CD1c-positive myeloid dendritic cell (primary cell): ENCODE measurements around the gene ARHGAP26.

Source experiments
- DNase-seq: peaks from one replicate; pipeline ENCODE4 v3.0.0-alpha.2; 2016; ENCODE audit errors: extremely low spot score

ARHGAP26 gene

GRCh38 chr5:142769793-142770649 lies at the start of gene ARHGAP26:
Gene ARHGAP26, plus strand, starts transcription at chr5:142770377. Its CDS starts 385 bp downstream, at chr5:142770762.
- peak; percentile 98 for DNase-seq

GRCh38 chr5:142720641-142721271 lies 49.4 kb upstream of the ARHGAP26 start:
- no peak for DNase-seq

- no peak for DNase-seq
Observed at GRCh38 chr5:142722146-142722545, 48.0 kb upstream of the ARHGAP26 start.

- no peak for DNase-seq
Observed at GRCh38 chr5:142722896-142723295, 47.3 kb upstream of the ARHGAP26 start.

GRCh38 chr5:142724821-142725220 lies 45.4 kb upstream of the ARHGAP26 start:
- no peak for DNase-seq

- no peak for DNase-seq
Observed at GRCh38 chr5:142725231-142726187, 44.7 kb upstream of the ARHGAP26 start.

GRCh38 chr5:142726188-142726731 lies 43.9 kb upstream of the ARHGAP26 start:
- peak; percentile 82 for DNase-seq

GRCh38 chr5:142727735-142728047 lies 42.5 kb upstream of the ARHGAP26 start:
- DNase-seq: no peak

GRCh38 chr5:142735323-142736246 lies 34.6 kb upstream of the ARHGAP26 start:
- no peak for DNase-seq

- DNase-seq: no peak
Observed at GRCh38 chr5:142736247-142736632, 33.9 kb upstream of the ARHGAP26 start.

- DNase-seq: peak; percentile 58
Observed at GRCh38 chr5:142737179-142737578, 33.0 kb upstream of the ARHGAP26 start.

- no peak for DNase-seq
Observed at GRCh38 chr5:142740474-142741242, 29.5 kb upstream of the ARHGAP26 start.

GRCh38 chr5:142743592-142744441 lies 26.4 kb upstream of the ARHGAP26 start:
- no peak for DNase-seq

- no peak for DNase-seq
Observed at GRCh38 chr5:142745268-142745667, 24.9 kb upstream of the ARHGAP26 start.

GRCh38 chr5:142746532-142747433 lies 23.4 kb upstream of the ARHGAP26 start:
- peak; percentile 40 for DNase-seq

- DNase-seq: no peak
Observed at GRCh38 chr5:142748132-142748531, 22.0 kb upstream of the ARHGAP26 start.

- peak; percentile 45 for DNase-seq
Observed at GRCh38 chr5:142748568-142749249, 21.5 kb upstream of the ARHGAP26 start.
